Panc1 (cell line): ENCODE results near the gene B9D2.

Source experiments
- POLR2AphosphoS5 ChIP-seq: IDR thresholded peaks from 2 replicates; pipeline ENCODE4 v1.6.1; 2012; ENCODE audit warnings: mild to moderate bottlenecking, low read depth, low read length, moderate library complexity
- SIN3A ChIP-seq: IDR thresholded peaks from 2 replicates; pipeline ENCODE4 v1.6.1; 2012; ENCODE audit warnings: low read depth, mild to moderate bottlenecking, low read length, moderate library complexity, borderline replicate concordance; ENCODE audit not compliant: insufficient read depth
- TCF7L2 ChIP-seq: IDR thresholded peaks from 2 replicates; pipeline ENCODE4 v1.6.1; 2011; ENCODE audit warnings: mild to moderate bottlenecking, low read depth, low read length, inconsistent platforms
- TF ChIP-seq, protein P1 (sequence below): fragments of 450-650 bp; IDR thresholded peaks from 2 replicates; pipeline ENCODE4 v1.5.1; 2017; ENCODE audit warnings: mild to moderate bottlenecking
- TF ChIP-seq, protein P2 (sequence below), 2 experiments: IDR thresholded peaks; 2 replicates each; pipeline ENCODE4 v1.6.1; 2011 to 2012; ENCODE audit warnings: low read depth in 2 of 2, control low read depth in 1 of 2, low read length in 1 of 2, mild to moderate bottlenecking in 1 of 2, moderate library complexity in 1 of 2; ENCODE audit not compliant: insufficient read depth in 1 of 2

DNA sequence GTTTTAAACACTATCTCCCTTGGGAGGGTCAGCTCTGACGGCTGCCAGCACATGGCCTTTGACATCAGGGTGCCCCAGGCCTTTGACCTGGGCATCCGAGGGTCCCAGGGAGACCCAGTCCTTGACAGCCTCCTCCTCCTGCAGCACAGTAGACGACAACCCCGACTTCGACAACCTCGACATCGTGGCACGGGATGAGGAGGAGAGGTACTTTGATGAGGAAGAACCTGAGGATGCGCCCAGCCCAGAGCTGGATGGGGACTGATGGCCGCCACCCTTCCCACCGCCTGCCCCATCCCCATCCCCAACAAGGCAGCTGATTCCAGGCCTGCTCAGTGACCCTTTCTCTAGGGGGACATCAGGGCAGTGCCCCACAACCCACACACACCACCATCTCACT lies 41.5 kb downstream of the B9D2 start:
- TF ChIP-seq, protein P1, sequence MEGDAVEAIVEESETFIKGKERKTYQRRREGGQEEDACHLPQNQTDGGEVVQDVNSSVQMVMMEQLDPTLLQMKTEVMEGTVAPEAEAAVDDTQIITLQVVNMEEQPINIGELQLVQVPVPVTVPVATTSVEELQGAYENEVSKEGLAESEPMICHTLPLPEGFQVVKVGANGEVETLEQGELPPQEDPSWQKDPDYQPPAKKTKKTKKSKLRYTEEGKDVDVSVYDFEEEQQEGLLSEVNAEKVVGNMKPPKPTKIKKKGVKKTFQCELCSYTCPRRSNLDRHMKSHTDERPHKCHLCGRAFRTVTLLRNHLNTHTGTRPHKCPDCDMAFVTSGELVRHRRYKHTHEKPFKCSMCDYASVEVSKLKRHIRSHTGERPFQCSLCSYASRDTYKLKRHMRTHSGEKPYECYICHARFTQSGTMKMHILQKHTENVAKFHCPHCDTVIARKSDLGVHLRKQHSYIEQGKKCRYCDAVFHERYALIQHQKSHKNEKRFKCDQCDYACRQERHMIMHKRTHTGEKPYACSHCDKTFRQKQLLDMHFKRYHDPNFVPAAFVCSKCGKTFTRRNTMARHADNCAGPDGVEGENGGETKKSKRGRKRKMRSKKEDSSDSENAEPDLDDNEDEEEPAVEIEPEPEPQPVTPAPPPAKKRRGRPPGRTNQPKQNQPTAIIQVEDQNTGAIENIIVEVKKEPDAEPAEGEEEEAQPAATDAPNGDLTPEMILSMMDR = no peak
- TF ChIP-seq POLR2AphosphoS5 = no peak
- TF ChIP-seq, protein P2, sequence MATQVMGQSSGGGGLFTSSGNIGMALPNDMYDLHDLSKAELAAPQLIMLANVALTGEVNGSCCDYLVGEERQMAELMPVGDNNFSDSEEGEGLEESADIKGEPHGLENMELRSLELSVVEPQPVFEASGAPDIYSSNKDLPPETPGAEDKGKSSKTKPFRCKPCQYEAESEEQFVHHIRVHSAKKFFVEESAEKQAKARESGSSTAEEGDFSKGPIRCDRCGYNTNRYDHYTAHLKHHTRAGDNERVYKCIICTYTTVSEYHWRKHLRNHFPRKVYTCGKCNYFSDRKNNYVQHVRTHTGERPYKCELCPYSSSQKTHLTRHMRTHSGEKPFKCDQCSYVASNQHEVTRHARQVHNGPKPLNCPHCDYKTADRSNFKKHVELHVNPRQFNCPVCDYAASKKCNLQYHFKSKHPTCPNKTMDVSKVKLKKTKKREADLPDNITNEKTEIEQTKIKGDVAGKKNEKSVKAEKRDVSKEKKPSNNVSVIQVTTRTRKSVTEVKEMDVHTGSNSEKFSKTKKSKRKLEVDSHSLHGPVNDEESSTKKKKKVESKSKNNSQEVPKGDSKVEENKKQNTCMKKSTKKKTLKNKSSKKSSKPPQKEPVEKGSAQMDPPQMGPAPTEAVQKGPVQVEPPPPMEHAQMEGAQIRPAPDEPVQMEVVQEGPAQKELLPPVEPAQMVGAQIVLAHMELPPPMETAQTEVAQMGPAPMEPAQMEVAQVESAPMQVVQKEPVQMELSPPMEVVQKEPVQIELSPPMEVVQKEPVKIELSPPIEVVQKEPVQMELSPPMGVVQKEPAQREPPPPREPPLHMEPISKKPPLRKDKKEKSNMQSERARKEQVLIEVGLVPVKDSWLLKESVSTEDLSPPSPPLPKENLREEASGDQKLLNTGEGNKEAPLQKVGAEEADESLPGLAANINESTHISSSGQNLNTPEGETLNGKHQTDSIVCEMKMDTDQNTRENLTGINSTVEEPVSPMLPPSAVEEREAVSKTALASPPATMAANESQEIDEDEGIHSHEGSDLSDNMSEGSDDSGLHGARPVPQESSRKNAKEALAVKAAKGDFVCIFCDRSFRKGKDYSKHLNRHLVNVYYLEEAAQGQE (IDR thresholded peaks at IDR 0.05; ENCODE audit: insufficient read depth in 1 of 2, low read depth in 2 of 2, low read length in 1 of 2) = no peak
- TF ChIP-seq TCF7L2 = no peak
- TF ChIP-seq SIN3A = no peak
